GM20431 (cell line): ENCODE data around the gene KCNH1.

Source experiments
- in situ Hi-C: fragments of 300-500 bp; cut with MseI, MboI; formaldehyde crosslinking; loops from one replicate; pipeline ENCODE4 v1.15.0; 2020; ENCODE audit warnings: low sequenced_read_pairs; ENCODE audit not compliant: unreplicated experiment

KCNH1 gene

DNA sequence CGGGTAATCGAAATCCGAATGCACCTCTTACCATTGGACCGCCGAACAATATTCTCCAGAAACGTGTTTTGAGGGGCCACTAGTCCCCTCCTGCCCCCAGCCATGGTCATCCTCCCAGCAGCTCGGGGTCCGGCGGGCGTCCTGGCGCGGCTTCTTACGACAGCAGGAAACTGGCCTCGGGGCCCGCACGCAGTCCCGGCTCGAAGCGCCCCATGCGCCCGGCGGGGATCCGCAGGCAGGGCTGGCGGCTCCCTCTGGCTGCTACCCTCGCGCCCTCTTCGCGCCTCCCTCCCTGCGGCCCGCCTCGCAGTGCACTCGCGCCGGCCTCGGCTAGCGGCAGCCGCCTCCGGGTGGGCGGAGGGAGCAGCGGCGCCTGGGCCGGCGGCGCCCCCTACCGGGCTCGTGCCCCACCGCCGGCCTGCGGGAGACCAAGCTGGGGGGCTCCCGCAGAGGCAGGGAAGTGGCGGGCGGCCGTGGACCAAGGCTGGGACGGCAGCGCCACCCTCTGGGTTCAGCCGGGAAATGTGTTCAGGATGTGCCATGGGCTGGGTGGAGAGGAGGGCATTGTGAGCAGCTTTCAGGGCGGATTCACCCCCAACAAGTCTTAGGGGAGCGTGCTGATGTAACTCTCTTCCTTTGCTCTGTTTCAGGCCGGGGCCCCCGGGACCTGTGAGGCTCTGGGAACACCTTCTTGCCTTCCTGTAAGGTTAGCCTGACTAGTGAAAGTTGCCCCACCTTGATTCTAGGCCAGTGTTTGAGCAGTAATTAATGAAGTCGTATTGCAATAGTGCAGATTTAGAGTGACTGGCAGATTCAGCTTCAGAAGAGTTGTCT lies at the start of gene KCNH1:
Gene KCNH1 (minus strand): TSS at position 313 of the 834 bp plus-strand sequence. CDS start 203 bp downstream, at position 110.
- in situ Hi-C loops, result loop anchor here (25.0 kb wide), 2 partner anchors 547 to 722 kb away; no protein-coding TSS in a partner anchor

DNA sequence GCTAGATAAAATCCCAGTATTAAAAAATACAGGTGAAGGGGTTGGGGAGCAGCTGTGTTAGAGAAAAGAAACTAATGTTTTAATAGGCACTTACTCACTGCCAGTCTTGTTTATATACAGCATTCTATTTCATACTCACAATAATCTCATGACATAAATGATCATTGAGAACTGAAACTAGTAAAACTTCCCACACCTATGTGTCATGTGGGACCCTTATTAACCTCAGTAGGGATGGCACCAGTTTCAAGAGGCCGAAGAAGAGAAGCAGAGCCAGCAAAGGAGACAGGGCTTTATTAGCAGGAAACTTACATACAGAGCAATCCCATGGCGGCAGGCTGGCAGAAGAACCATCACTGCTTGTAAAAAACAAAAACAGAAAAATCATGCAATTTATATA lies 48.8 kb upstream of the KCNH1 start:
- in situ Hi-C loops, result no loop called here

DNA sequence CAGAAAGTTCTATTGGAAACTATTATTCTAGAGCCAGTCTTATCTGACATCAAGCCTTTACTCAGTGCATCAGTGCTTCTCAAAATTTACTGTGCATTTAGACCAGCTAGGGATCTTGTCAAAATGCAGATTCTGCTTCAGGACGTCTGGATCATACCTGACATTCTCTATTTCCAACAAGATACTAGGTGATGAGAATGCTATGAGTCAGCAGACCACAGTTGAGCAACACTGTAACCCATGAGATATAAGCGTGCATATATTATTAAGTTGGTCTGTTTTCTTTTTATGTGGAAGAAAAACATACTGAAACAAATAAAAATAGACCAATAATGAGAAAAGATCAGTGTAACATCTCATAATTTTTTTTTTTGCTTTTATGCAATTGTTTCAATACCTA lies 40.4 kb upstream of the KCNH1 start:
- in situ Hi-C loops, result no loop called here

DNA sequence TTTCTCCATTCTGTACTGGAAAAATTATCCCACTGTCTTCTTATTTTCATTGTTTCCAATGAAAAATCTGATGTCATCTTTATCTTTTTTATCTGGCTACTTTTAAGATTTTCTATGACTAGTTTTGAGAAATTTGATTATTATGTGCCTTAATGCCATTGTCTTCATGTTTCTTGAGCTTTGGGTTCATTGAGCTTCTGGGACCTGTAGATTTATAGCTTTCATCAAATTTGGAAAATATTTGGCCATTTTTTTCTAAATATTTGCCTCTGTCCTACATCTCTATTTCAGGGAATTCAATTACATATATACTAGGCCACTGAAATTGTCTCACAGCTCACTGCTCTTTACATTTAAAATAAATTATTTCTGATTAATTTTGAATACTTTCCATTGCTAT lies 38.7 kb upstream of the KCNH1 start:
- in situ Hi-C loops, result no loop called here

GRCh38 chr1:211169353-211169752 lies 35.4 kb upstream of the KCNH1 start:
- in situ Hi-C loops, result no loop called here

DNA sequence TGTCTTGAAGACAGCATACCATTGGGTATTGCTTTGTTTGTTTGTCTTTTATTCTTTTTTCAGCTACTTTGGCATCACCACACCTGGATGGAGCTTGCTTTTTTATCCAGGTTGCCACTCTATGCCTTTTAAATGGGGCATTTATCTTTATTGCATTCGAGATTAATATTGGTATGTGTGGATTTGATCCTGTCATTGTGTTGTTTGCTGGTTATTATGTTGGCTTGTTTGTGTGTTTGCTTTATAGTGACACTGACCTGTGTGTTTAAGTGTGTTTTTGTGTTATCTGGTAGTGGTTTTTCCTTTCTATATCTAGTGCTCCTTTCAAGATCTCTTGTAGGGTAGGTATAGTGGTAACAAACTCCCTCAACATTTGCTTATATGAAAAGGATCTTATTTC lies 24.9 kb upstream of the KCNH1 start:
- in situ Hi-C loops, result no loop called here

DNA sequence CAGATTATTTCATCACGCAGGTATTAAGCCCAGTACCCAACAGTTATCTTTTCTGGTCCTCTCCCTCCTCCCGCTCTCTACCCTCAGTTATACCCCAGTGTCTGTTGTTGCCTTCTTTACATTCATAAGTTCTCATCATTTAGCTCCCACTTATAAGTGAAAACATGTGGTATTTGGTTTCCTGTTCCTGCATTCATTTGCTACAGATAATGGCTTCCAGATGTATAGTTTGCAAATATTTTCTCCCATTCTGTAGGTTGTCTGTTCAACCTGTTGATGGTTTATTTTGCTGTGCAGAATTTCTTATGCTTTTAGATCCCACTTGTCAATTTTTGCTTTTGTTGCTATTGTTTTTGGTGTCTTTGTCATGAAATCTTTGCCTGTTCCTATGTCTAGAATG lies 21.1 kb upstream of the KCNH1 start:
- in situ Hi-C loops, result no loop called here

DNA sequence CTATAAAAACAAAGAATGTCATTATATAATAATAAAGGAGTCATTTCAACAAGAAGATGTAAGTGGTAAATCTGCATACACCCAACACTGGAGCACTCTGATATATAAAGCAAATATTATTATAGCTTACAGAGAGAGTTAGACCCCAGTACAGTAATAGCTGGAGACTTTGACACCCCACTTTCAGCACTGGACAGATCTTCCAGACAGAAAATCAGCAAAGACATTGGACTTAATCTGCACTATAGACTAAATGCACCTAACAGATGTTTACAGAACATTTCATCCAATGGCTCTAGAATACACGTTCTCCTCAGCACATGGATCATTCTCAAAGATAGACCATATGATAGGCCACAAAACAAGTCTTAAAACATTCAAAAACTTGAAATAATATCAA lies 20.0 kb upstream of the KCNH1 start:
- in situ Hi-C loops, result no loop called here

DNA sequence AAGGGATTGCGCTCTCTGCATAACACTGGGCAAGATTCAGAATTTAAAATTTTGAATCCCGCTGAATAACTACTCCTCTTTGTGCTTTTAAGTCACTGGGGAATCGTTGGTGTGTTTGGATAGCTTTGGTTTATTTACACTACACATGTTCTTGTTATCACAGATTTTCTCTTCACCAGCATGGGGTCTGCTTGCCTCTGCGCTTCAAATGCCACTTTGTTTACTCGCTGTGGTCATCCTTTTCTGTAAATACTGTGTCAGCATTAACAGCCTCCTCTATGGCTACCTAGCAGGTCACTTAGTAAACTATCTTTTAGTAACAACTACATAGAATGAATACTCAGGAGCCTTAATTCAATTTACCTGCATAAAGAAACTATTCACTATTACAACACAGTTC lies 14.4 kb upstream of the KCNH1 start:
- in situ Hi-C loops, result loop anchor here (25.0 kb wide), 2 partner anchors 561 to 736 kb away; no protein-coding TSS in a partner anchor

- in situ Hi-C loops, result loop anchor here (25.0 kb wide), 2 partner anchors 559 to 734 kb away; no protein-coding TSS in a partner anchor
Measured at GRCh38 chr1:211145944-211146343, 12.0 kb upstream of the KCNH1 start.

DNA sequence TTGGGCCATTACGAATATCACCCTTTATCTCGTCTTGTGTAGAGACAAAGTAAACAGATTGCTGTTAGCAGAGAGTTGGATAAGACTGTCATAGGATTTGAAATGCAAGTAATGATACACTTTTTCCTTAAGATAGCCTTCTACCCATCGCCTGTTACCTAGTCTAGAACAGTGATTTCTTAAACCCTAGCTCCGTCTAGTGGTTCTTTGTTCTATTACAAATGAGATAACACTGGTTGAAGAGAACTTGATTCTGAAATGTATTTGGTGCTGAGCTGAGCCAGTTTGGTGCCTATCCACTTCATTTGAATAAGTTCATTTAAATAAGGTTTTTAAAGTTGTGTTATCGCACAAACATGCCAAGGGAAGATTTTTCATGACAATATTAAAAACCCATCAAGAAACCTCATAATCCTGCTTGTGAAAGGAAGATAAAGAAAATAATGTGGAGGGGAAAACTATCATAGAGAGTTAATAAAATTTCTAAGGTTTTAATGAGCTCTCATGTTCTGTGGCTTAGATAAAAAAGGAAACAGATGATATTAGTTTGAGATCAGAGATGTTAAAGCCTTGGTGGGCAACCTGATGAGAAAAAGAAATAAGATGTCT lies 1.5 kb upstream of the KCNH1 start:
- in situ Hi-C loops, result loop anchor here (25.0 kb wide), 2 partner anchors 548 to 723 kb away; no protein-coding TSS in a partner anchor

GRCh38 chr1:211133393-211133835 lies 534 bp downstream of the KCNH1 start:
- in situ Hi-C loops, result loop anchor here (25.0 kb wide), 2 partner anchors 546 to 721 kb away; no protein-coding TSS in a partner anchor

DNA sequence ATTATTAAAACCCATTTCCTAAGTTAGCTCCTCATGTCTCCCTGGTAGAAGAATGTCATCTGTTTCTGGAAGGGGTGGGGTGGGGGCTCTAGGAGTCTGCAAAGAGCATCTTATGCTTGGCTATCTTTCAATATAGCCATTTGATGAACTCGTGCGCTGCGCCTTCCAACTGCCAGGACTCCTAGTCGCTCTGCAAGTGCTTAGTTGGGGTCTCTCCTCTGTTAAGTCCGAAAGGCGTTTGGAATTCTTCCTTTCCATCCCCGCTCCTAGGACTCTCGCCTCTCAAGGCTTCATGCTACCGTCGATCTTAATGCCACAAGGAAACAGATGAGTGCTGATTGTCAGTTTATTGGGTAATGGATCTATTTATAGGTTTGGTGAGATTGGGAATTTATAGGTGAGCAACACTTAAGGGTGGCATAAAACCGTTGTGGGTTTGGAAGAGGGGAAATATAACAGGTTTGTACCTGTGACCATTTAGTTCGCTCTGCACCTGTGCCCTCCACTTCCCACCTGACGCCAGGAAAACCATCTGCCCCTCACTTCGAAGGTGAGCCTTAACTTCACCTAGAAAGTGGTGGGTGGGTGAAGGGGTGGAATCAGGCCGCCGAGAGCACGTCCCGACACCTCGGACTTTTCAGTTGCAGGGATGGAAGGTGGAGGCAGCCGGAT lies 1.1 kb downstream of the KCNH1 start:
- in situ Hi-C loops, result loop anchor here (25.0 kb wide), 2 partner anchors 546 to 721 kb away; no protein-coding TSS in a partner anchor

DNA sequence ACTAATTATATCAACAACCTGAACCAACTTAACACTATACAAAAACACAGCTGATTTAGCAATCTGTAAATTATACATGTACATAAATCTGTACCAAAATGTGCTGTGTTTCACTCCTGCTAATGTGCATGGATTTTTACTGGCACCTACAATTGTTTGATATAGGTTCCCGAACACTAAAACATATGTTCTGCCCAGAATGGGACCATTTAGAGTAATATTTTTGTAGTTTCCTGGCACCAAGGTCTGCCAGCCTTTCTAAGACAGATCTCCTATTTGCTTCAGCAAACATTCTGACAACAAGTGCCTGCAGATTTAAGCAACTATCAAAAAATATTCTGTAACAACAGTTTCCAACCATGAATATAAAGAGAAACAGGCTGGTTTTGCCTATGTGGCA lies 4.2 kb downstream of the KCNH1 start:
- in situ Hi-C loops, result loop anchor here (25.0 kb wide), 2 partner anchors 542 to 717 kb away; no protein-coding TSS in a partner anchor

- in situ Hi-C loops, result loop anchor here (25.0 kb wide), 2 partner anchors 540 to 715 kb away; no protein-coding TSS in a partner anchor
Measured at GRCh38 chr1:211127166-211127565, 6.8 kb downstream of the KCNH1 start.

GRCh38 chr1:211126622-211127021 lies 7.3 kb downstream of the KCNH1 start:
- in situ Hi-C loops, result loop anchor here (25.0 kb wide), 2 partner anchors 539 to 714 kb away; no protein-coding TSS in a partner anchor

- in situ Hi-C loops, result no loop called here
Measured at GRCh38 chr1:211118407-211119102, 15.4 kb downstream of the KCNH1 start.

GRCh38 chr1:211114446-211114845 lies 19.5 kb downstream of the KCNH1 start:
- in situ Hi-C loops, result no loop called here

DNA sequence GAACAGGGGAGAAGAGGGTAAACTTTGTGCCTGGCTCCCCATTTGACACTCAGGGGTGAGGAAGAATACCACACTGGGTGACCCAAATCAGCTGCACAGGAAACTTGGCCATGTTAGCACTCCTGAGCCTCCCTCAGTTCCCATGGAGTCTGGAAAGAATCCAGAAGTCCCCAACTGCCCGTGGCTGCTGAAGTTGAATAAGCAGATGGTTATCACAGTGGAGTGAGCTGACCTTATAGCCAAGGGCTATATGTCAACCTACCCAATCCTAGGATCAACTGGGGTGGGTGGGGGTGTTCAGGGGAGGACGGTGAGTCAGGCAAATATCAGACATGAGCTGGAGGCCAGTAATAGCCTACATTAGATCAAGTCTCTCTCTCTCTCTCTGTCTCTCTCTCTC lies 20.4 kb downstream of the KCNH1 start:
- in situ Hi-C loops, result no loop called here

GRCh38 chr1:211111351-211111750 lies 22.6 kb downstream of the KCNH1 start:
- in situ Hi-C loops, result no loop called here
